GM18870 (cell line): ENCODE measurements around the gene ATM.
"Not testable (repeated sequence)": the region's sequence is repeated elsewhere in the genome, so short reads cannot be mapped to it uniquely, and the experiment has no call there.

Experiments
- ATAC-seq: cut with Tn5 transposase; IDR thresholded peaks from one replicate; pipeline ENCODE4 v1.9.1; 2021; ENCODE audit warnings: moderate library complexity; ENCODE audit not compliant: unreplicated experiment

The ATM gene

DNA sequence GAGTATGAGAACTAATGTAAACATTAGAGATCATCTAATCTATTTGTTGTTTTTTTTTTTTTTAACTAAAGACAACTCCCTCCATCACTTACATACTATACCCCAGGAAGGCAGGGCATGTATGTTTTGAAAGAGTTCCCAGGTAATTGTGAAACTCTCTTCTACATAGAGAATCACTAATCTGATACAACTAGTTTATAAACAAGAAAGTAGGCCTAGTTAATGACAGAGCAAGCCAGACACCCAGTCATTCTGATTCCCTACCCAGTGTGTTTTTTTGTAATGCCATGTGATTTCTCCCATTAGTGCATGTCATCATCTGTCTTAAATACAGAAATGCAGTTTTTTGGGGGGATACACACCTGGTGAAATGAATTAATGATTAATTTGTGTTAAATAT lies 123.6 kb downstream of the ATM start:
- no peak for ATAC-seq

DNA sequence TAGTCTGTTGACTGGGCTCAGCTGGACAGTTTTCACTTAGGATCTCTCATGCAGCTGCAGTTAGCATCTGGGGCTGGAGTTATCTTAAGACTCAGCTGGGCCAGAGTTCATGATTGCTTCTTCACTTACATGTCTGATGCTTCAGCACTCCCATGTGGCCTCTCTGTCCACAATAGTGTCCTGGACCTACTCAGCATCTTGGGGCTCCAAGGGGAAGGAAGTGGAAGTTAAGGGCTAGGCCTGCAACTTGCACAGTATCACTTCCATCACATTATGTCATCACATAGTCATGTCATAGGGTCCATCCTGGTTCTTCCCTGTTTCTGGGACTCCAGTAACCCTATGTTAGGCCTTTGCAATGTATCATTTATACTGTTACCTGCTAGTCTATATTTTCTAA lies 128.6 kb downstream of the ATM start:
- no peak for ATAC-seq

DNA sequence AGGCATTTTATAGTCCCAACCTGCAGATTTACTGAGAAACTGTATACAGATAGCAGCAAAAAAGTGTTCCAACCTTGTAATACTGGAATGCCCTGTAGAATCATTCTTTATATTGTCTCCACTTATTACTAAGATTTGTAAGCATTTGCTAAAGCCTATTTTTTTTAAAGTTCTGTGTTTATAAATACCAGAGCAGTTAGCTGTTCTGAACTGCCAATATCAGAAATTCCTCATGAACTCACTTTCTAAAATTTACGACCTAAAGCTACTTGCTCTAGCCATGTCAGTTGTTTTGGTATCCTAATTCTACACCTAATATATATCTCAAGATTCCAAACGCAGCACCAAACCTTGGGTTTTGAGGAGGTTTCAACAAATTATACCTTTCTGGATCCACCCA lies 141.3 kb downstream of the ATM start:
- no peak for ATAC-seq

DNA sequence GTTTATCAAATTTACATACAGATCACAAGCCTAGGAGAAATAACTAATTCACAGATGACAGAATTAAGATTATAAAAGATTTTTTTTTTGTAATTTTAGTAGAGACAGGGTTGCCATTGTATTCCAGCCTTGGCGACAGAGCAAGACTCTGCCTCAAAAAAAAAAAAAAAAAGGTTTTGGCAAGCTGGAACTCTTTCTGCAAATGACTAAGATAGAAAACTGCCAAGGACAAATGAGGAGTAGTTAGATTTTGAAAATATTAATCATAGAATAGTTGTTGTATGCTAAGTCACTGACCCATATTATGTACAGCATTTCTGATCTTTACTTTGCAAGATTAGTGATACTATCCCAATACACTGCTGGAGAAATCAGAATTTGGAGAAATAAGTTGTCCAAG lies 145.3 kb downstream of the ATM start:
- ATAC-seq: no peak

DNA sequence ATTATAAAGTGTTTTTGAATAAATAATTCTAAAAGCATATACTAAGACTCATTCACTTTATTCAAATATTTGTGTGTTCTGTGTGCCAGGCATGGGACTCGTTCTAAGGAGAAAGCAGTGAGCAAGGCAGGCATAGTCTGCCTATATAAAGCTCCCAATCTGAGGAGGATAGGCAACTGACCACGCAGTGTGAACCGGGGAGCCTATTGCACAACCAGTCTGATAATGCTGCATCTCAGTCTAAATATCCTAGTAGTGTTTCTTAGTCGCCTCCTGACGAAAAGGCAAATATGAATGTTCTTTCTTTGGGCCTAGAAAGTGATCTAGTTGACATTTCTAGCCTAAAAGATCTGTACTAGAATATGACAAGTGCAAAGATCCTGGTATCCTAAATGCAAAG lies 146.2 kb downstream of the ATM start:
- no peak for ATAC-seq

DNA sequence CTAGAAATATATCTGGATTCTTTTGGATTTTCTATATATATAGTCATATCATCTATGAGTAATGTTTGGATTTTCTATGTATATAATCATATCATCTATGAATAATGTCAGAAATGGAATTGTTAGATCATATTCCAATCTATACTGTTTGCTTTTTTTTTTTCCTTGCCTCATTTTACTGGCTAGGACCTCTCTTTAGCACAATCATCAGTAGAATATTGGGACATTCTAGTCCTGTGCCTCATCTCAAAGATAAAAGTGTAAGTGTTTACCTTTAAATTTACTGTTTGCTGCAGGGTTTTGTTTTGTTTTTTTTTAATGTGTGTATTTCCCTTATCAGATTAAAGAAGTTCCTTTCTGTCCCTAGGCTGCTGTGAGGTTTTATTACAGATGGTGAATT lies 147.4 kb downstream of the ATM start:
- no peak for ATAC-seq

DNA sequence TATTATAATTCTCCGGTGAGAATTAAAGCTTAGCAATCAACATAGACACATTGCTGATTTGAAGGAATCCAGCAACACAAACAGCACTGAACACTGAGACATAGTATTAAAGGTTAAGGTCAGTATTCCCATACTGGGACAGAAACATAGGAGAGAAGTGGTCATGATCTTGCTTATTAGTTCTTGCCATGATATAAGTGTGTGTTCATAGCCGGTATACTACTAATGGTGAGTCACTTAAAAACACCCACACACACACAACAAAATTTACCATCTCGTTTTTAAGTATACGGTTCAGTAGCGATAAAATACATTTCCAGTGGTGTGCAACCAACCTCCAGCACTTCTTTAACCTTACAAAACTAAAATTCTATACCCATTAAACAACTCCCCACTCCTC lies 148.1 kb downstream of the ATM start:
- no peak for ATAC-seq

DNA sequence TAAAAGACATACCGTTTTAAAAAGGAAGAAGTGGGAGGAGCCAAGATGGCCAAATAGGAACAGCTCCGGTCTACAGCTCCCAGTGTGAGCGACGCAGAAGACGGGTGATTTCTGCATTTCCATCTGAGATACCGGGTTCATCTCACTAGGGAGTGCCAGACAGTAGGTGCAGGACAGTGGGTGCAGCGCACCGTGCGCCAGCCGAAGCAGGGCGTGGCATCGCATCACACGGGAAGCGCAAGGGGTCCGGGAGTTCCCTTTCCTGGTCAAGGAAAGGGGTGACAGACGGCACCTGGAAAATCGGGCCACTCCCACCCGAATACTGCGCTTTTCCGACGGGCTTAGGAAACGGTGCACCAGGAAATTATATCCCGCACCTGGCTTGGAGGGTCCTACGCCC lies 150.6 kb downstream of the ATM start:
- not testable (repeated sequence) for ATAC-seq

DNA sequence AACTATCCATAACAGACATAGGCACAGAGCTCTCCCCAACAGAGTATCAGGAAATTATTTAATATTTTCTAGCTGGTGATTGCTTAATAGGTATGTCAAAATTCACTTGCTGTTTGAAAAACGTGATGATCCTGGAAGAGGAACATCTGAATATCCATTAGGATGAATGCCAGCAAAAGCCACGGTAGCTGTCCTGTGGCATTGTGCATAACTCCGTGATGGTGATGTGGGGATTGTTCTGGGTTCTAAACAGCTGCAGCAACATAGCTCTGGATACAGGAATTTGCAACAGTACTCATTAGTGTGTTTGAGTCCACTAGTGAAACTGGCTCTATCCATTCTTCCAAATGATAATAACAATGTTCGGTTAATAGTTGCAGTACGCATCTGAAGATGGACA lies 165.7 kb downstream of the ATM start:
- ATAC-seq: no peak

DNA sequence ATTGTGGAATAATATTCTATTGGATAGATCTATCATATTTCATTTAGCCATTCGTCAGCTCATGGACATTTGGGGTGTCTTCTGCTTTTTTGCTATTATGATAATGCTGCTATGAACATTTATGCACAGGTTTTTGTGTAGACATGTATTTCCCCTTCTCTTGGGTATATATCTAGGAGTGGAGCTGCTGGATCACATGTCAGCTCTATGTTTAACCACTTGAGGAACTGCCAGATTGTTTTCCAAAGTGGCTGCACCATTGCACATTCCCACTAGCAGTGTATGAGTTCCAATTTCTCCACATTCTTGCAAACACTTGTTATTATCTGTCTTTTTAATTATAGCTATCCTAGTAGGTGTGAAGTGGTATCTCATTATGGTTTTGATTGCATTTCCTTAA lies 169.5 kb downstream of the ATM start:
- ATAC-seq: no peak

DNA sequence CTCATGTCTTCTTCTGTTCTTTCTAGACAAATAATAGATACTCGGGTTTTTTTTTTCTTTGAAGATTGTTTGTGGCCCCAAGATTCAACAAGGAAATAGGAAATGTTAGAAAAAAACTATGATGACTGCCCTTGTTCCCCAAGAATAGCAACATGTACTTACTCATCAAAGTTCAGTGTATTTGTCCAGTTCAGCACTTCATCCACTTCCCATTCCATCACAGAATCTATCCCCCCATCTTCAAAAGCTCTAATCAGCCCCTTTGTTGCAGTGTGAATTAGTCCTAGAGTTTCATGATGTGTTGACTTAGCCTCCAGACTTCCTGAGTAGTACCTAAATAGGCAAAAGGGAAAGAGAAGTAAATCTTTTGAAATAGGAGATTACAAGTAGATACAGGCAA lies 170.2 kb downstream of the ATM start:
- no peak for ATAC-seq

DNA sequence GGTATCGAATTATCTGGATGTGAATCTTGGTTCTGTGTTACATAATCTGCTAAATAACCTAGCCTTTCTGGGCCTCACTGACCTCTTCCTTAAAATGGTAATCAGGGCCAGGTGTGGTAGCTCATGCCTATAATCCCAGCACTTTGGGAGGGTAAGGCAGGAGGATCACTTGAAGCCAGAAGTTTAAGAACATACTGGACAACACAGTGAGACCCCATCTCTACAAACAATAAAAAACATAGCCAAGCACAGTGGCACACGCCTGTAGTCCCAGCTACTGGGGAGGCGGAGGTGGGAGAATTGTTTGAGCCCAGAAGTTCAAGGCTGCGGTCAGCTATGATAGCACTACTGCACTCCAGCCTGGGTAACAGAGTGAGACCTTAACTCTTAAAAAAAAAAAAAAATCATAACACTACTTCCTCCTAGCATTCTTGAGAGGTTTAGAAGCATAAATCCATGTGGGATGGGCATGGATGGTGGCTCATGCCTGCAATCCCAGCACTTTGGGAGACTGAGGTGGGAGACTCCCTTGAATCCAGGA lies 171.9 kb downstream of the ATM start:
- no peak for ATAC-seq

DNA sequence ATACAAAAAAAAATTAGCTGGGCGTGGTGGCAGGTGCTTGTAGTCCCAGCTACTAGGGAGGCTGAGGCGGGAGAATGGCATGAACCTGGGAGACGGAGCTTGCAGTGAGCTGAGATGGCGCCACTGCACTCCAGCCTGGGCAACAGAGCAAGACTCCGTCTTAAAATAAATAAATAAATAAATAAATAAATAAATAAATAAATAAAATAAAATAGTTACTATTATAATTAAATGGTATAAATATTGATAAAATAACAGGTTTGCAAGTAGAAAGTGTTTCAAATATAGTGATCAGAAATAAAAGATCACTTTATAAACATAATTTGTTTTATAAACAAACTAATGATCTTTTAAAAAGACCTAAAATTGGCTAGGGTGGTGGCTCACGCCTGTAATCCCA lies 173.8 kb downstream of the ATM start:
- not testable (repeated sequence) for ATAC-seq

DNA sequence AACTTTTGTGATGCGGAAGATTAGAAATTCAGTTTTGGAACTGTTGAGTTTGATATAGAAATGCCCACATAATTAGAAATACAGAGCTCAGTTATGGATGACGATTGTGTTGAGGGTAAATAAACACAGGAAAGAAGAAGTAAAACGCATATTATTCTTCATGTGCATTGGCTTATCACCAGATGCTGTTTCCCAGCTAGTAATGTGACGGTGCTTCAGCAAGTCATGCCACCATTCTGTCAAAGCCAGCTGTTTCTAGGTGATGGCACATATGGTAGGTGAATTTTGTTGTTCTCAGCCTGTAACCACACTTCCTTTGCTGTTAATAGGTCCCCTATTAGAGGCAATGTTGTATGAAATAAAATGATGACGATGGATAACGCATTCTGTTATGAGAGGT lies 175.6 kb downstream of the ATM start:
- ATAC-seq: no peak

DNA sequence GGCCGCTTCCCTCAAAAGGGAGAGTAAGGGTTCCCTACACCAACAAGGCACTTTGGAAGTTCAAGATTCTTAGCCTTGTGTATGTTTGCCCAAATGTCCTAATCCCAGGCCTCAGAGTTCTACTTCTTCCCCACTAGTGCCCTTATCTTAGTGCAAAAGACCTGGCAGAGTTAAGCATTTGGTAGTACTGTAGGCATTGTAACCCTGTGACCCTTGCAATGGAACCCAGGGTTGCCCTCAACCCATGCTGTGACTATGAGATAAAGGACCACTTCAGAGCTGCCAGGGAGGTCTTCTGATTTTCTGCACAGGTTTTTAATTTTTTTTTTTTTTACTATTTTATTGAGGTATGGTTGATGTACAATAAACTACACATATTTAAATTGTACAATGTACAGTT lies 179.4 kb downstream of the ATM start:
- no peak for ATAC-seq

DNA sequence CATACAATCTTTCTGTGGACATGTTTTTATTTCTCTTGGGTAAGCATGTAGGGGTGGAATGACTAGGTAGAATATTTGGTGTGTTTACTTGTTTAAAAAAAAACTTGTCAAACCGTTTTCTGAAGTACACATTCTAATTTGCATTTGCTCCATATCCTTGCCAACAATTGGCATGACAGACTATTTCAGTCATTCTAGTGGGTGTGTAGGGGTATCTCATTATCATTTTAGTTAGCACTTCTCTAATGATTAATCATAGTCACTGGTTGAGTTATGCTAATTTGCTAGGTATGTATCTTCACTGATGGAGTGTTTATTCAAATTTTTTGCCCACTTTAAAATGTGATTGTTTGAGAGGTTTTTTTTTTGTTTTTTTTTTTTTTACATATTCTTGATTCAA lies 180.2 kb downstream of the ATM start:
- ATAC-seq: no peak

DNA sequence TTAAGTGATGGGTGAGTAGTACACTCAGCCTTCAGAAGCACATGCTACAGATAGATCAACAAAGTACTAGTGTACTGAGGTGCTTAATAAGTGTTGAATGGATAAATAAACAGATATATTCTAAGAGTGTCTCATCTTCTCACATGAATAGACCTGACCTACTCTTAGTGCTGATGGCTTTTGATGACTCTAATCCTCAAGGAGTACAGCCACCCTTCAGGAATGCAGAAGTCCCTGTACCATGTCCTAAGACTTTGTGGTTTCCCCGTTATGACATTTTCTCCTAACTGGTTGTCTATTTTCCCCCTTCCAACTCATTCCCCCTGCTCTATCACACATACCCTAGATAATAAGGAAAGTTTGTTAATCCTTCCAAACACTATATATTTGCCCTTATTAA lies 182.8 kb downstream of the ATM start:
- no peak for ATAC-seq

DNA sequence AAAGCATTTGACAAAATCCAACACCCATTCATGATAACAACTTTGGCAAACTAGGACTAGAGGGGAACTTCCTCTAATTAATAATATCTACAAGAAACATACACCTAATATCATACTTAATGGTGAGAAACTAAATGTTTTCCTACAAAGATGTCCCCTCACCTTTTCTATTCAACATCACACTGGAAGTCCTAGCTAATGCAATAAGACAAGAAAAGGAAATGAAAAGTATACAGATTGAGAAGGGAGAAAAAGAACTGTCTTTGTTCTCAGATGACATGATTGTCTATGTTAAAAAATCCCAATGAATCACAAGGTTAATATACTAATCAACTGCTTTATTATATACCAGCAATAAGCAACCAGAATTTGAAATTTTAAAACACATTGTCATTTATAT lies 192.1 kb downstream of the ATM start:
- no peak for ATAC-seq

DNA sequence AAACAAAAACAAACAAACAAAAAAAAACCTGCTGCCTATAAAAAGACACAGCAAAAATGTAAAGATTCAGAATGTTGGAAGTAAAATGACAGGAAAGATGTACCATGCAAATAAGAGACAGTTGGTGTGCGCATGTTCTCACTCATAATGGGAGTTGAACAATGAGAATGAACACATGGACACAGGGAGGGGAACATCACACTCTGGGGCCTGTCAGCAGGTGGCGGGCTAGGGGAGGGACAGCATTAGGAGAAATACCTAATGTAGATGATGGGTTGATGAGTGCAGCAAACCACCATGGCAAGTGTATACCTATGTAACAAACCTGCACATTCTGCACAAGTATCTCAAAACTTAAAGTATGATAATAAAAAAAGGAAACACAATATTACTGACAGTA lies 194.7 kb downstream of the ATM start:
- not testable (repeated sequence) for ATAC-seq
